Measurements from ENCODE around the gene PRKG1.
"Not testable (repeated sequence)": the region's sequence is repeated elsewhere in the genome, so short reads cannot be mapped to it uniquely, and the experiment has no call there.

Gene PRKG1

DNA sequence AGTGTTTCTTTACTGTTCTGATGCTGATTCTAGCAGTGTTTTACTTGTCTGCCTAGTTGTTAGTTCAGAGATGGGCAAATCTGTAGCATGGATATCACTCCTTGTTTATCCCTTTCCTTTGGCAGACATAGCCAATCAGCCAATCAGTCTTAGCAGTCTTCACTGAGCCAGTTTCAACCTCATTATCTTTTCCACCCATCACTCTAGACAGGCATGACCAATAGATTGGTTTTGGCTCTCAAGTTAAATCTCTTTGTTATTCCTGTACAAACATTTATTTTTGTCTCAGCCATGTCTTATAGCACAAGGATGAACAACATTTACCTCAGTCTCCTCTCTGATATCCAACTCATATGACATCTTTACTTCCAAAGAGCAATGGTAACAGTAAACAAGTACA is 109.5 kb downstream of the PRKG1 start:
- TF ChIP-seq TAF1 (IDR thresholded peaks at IDR 0.05; ENCODE audit: borderline replicate concordance, low read depth, low read length): no peak
- no peak for TF ChIP-seq POLR2A (IDR thresholded peaks at IDR 0.05; ENCODE audit: low read depth, low read length)
- no peak for TF ChIP-seq POLR2AphosphoS5 (IDR thresholded peaks at IDR 0.05; ENCODE audit: low read depth, low read length)
- no peak for FAIRE-seq
- DNase-seq (ENCODE audit: insufficient read length): no peak

DNA sequence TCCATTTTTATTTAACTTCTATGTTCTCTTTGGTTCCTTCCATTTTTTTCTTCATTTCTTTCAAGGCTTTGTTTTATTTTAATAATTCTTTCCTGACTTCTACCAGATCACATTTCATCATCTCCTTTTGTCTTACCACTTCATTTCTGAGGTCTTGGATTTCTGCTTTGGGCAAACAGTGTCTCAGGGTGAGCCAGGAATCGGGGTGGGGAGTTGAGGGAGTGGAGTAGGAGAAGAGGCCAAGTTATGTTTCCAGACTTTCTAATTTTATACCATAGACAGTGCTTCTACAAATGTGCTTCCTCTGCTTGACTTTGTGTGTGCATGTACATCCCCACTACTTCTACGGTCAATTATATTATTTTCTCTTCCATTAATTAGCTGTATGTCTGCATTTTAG is 112.1 kb downstream of the PRKG1 start:
- DNase-seq (ENCODE audit: insufficient read length) (no peak), FAIRE-seq (no peak)
- TF ChIP-seq POLR2AphosphoS5 (IDR thresholded peaks at IDR 0.05; ENCODE audit: low read depth, low read length) (no peak), POLR2A (IDR thresholded peaks at IDR 0.05; ENCODE audit: low read depth, low read length) (no peak), TAF1 (IDR thresholded peaks at IDR 0.05; ENCODE audit: borderline replicate concordance, low read depth, low read length) (no peak)

DNA sequence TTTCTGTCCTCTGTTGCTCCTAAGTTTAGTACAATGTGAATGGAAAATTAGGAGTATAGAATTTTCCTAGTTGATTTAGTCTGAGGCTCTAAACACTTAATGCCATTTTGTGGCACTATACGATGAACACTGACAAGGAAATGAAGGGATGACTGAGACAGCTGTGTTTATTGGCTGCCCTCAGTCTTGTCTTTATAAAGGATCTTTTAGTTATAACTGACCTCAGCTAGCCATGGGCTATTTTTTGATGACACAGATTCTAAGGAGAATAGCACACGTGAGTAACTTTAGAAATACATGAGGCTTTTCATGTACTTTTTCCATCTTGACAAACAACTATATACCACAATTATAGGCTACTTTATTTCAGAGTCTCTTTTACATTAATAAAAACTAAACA is 113.7 kb downstream of the PRKG1 start:
- DNase-seq (ENCODE audit: insufficient read length) (no peak), FAIRE-seq (no peak)
- TF ChIP-seq POLR2AphosphoS5 (IDR thresholded peaks at IDR 0.05; ENCODE audit: low read depth, low read length): no peak
- TF ChIP-seq POLR2A (IDR thresholded peaks at IDR 0.05; ENCODE audit: low read depth, low read length): no peak
- TF ChIP-seq TAF1 (IDR thresholded peaks at IDR 0.05; ENCODE audit: borderline replicate concordance, low read depth, low read length): no peak

DNA sequence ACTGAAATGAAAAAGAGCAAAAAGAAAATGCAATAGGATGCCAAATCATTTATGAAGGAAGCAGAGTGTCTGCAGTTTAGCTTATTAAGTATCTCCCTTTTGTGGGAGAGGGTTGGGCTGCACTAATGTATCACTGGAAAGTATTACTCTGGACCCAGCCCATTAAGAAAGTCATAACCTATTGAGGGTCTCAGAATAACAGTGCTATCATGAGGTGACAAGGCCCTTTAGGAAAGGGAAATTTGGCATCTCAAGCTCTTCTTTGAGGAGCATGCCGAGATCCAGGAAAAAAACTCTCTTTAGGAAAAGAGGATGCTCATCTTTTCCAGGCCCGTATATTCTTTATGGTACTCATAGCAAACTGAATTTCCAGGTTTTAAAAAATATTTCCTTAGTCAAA is 114.6 kb downstream of the PRKG1 start:
- no peak for TF ChIP-seq POLR2AphosphoS5 (IDR thresholded peaks at IDR 0.05; ENCODE audit: low read depth, low read length)
- no peak for DNase-seq (ENCODE audit: insufficient read length)
- FAIRE-seq: no peak

DNA sequence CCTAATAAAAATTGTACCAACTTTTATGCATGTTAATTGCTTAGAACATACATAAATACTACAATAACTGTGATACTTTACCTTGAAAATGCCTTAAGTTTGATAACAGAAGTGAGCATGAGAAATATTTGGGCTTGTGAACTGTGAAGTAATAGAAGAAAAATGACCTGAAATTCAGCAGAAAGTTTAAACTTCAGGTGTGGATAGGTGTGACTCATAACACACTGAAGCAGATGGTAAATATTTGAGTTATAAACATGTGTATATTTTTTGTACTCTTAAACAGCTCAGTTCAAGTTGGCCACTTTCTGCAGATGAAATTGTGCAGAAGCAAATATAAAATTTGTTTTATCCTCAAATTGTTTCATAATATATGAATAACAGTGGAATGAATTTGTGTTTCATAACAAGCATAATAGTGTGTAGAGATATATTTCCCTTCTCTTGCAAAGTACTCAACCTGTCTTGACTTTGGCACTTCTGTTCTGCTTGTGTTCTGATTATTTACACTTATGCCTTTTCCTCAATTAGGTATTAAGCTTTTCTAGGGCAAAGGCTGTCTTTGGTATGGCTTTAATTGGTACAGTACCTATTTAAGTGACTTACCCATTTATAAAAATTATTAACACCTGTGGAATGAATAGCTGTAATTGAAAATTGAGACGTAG is 122.4 kb downstream of the PRKG1 start:
- FAIRE-seq (no peak), DNase-seq (ENCODE audit: insufficient read length) (no peak)
- TF ChIP-seq POLR2AphosphoS5 (IDR thresholded peaks at IDR 0.05; ENCODE audit: low read depth, low read length) (no peak), POLR2A (IDR thresholded peaks at IDR 0.05; ENCODE audit: low read depth, low read length) (no peak), TAF1 (IDR thresholded peaks at IDR 0.05; ENCODE audit: borderline replicate concordance, low read depth, low read length) (no peak)

DNA sequence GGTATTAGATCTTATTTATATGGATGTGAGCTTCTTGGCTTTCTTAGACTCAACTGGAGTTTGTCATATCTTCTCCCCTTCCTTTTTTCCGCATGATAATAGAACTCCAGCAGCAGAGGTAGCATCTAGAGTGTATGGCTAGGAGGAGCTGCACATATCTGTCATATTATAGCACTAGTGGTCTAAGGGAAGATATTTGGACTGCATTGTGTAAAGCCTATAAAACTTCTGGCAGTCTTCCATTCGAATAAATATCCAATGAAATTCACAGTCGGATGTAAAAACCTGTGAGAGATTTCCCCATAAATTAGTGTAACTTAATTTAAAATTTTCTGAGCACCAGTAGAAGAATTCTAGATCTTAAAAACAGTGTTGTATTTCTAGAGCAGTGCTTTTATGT is 123.9 kb downstream of the PRKG1 start:
- no peak for TF ChIP-seq TAF1 (IDR thresholded peaks at IDR 0.05; ENCODE audit: borderline replicate concordance, low read depth, low read length)
- no peak for TF ChIP-seq POLR2A (IDR thresholded peaks at IDR 0.05; ENCODE audit: low read depth, low read length)
- no peak for TF ChIP-seq POLR2AphosphoS5 (IDR thresholded peaks at IDR 0.05; ENCODE audit: low read depth, low read length)
- DNase-seq (ENCODE audit: insufficient read length): no peak
- FAIRE-seq: no peak

DNA sequence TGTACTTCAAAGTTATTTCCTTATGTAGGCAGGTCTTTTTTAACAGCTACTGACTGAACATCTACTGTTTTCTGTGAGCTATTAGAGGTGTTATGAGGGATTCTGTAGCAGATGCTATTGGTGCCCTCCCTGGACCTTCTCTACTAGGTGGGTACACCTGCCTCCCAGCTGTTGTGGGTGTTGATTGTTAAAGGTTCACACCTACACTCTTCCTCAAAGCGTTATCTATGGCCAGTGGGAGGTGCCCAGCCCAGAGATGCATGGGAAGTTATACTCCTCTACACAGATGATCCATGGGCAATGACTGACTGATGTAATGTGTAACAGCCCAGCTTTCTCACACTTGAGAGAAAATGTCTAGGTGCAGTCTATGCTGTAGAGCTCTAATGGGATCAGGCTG is 127.7 kb downstream of the PRKG1 start:
- FAIRE-seq (no peak), DNase-seq (ENCODE audit: insufficient read length) (no peak)
- TF ChIP-seq TAF1 (IDR thresholded peaks at IDR 0.05; ENCODE audit: borderline replicate concordance, low read depth, low read length): no peak
- TF ChIP-seq POLR2AphosphoS5 (IDR thresholded peaks at IDR 0.05; ENCODE audit: low read depth, low read length): no peak
- no peak for TF ChIP-seq POLR2A (IDR thresholded peaks at IDR 0.05; ENCODE audit: low read depth, low read length)

DNA sequence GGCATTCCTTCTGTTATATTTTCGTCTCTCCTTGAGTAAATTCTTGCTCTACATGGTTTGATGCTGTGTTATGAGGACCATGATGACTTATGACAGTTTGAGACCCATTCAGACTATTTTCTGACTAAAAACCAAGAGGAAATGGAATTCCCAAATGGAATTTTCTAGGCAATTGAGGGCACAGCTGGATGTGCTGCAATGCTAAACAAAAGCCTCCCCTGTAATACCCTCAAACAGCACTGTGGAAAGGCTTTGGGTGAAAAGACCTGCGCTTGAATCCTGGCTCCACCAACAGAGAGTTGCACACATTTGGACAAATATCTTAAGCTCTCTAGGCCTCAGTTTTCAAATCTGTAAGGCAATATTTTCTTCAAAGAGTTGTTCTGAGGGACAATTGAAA is 129.1 kb downstream of the PRKG1 start:
- TF ChIP-seq POLR2A (IDR thresholded peaks at IDR 0.05; ENCODE audit: low read depth, low read length): no peak
- no peak for TF ChIP-seq POLR2AphosphoS5 (IDR thresholded peaks at IDR 0.05; ENCODE audit: low read depth, low read length)
- TF ChIP-seq TAF1 (IDR thresholded peaks at IDR 0.05; ENCODE audit: borderline replicate concordance, low read depth, low read length): no peak
- DNase-seq (ENCODE audit: insufficient read length) (no peak), FAIRE-seq (no peak)

DNA sequence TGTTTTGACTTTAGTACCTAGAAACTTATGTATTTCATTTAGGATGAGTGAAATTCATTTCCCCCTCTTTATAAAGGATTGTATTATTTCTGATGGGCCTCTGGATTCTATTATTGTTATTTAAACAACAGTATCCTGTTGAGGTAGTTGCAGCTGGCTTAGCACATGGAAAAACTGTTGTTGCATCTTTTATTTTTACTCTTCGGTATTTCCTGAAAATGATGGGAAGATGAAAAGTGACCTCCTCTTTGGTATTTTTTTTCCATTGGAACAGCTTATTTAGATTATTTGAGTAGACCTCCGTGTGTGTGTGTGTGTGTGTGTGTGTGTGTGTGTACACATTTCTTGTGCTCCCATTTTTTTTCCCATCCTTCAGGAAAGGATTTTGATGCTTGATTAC is 129.8 kb downstream of the PRKG1 start:
- FAIRE-seq (no peak), DNase-seq (ENCODE audit: insufficient read length) (no peak)
- TF ChIP-seq TAF1 (IDR thresholded peaks at IDR 0.05; ENCODE audit: borderline replicate concordance, low read depth, low read length): no peak
- no peak for TF ChIP-seq POLR2AphosphoS5 (IDR thresholded peaks at IDR 0.05; ENCODE audit: low read depth, low read length)
- no peak for TF ChIP-seq POLR2A (IDR thresholded peaks at IDR 0.05; ENCODE audit: low read depth, low read length)

DNA sequence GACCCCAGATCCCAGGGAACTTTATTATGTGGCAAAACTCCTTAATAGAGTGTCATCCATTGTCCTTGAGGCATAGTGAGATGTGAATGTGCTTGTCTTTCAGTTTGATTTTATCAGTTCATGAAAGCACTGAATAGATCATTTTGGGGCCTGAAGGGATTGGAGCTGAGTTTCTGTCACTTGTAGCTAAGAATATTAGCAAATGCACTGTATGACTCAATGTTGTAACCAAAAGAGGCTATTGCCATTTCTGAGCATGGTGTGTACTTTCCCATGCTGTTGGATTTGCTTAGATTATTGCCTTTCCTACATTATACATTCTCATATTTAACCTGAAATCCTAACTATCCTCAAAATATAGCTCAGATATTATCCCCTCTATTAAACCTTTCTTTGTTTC is 130.4 kb downstream of the PRKG1 start:
- FAIRE-seq (no peak), DNase-seq (ENCODE audit: insufficient read length) (no peak)
- TF ChIP-seq POLR2A (IDR thresholded peaks at IDR 0.05; ENCODE audit: low read depth, low read length): no peak
- no peak for TF ChIP-seq TAF1 (IDR thresholded peaks at IDR 0.05; ENCODE audit: borderline replicate concordance, low read depth, low read length)
- no peak for TF ChIP-seq POLR2AphosphoS5 (IDR thresholded peaks at IDR 0.05; ENCODE audit: low read depth, low read length)

DNA sequence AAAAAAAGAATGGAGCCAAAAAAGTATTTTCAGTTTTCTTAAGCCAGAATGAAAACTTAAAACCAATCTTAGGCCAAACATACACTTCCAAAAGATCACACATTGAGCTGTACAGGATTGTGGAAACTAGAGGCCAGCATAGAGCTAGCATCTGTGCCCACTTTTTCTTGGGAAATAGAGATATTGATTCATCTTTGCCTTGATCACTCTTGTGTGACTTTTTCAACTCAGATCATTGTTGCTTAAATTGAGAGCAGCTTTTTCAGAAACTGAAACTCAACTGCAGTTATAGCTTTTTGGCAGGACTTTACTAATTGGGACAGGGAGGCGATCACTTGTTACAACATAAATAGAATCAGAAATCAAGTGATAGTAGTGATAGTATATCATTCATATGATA is 132.2 kb downstream of the PRKG1 start:
- FAIRE-seq (no peak), DNase-seq (ENCODE audit: insufficient read length) (no peak)
- no peak for TF ChIP-seq POLR2AphosphoS5 (IDR thresholded peaks at IDR 0.05; ENCODE audit: low read depth, low read length)
- no peak for TF ChIP-seq POLR2A (IDR thresholded peaks at IDR 0.05; ENCODE audit: low read depth, low read length)
- TF ChIP-seq TAF1 (IDR thresholded peaks at IDR 0.05; ENCODE audit: borderline replicate concordance, low read depth, low read length): no peak

DNA sequence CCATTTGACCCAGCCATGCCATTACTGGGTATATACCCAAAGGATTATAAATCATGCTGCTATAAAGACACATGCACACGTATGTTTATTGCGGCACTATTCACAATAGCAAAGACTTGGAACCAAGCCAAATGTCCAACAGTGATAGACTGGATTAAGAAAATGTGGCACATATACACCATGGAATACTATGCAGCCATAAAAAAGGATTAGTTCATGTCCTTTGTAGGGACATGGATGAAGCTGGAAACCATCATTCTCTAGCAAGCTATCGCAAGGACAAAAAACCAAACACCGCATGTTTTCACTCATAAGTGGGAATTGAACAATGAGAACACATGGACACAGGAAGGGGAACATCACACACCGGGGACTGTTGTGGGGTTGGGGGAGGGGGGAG is 138.7 kb downstream of the PRKG1 start:
- DNase-seq (ENCODE audit: insufficient read length); FAIRE-seq: not testable (repeated sequence)
